Peyer's patch (tissue), 4 donors: Measurements from ENCODE around the gene HPF1.

Experiments used
- POLR2A ChIP-seq, 2 donors: fragments of 450-650 bp; IDR thresholded peaks; one replicate each; pipeline ENCODE4 v1.5.1; 2017; ENCODE audit warnings: antibody characterized with exemption in 2 of 2, mild to moderate bottlenecking in 2 of 2, moderate library complexity in 2 of 2
- TF ChIP-seq, protein P1 (sequence below), 6 experiments: fragments of 450-650 bp in 4 of 6; fragments of 200-600 bp in 2 of 6; sonication (generic) in 1 of 6; IDR thresholded peaks; one replicate each; pipeline ENCODE4 v1.5.1; 2017 to 2019; ENCODE audit warnings: antibody characterized with exemption in 6 of 6, mild to moderate bottlenecking in 3 of 6, moderate library complexity in 1 of 6

DNA sequence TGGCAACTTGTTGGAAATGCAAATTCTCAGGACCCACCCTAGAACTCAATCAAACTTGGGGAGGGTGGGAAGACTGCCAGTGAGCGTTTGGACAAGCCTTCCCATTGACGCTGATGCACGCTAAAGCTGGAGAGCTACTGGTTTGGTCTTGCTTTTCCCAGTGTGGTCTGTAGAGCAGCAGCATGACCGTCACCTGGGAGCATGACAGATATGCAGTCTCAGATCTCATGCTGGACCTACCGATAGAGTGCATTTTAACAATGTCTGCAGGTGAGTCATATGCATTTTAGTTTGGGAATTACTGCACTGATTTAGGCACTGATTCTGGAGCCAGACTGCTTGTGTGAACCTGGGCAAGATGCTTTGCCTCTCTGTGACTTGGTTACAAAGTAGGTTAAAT, 27.2 kb downstream of the HPF1 start:
- TF ChIP-seq, protein P1, sequence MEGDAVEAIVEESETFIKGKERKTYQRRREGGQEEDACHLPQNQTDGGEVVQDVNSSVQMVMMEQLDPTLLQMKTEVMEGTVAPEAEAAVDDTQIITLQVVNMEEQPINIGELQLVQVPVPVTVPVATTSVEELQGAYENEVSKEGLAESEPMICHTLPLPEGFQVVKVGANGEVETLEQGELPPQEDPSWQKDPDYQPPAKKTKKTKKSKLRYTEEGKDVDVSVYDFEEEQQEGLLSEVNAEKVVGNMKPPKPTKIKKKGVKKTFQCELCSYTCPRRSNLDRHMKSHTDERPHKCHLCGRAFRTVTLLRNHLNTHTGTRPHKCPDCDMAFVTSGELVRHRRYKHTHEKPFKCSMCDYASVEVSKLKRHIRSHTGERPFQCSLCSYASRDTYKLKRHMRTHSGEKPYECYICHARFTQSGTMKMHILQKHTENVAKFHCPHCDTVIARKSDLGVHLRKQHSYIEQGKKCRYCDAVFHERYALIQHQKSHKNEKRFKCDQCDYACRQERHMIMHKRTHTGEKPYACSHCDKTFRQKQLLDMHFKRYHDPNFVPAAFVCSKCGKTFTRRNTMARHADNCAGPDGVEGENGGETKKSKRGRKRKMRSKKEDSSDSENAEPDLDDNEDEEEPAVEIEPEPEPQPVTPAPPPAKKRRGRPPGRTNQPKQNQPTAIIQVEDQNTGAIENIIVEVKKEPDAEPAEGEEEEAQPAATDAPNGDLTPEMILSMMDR (IDR thresholded peaks at IDR 0.05), result no peak
- TF ChIP-seq POLR2A (IDR thresholded peaks at IDR 0.05), result no peak
